GM19238 (cell line): ENCODE data around the gene TUSC2.

ENCODE experiments used
- DNase-seq: peaks from one replicate; pipeline ENCODE4 v3.0.0; 2011; ENCODE audit warnings: low spot score; ENCODE audit not compliant: insufficient read length

Gene TUSC2

DNA sequence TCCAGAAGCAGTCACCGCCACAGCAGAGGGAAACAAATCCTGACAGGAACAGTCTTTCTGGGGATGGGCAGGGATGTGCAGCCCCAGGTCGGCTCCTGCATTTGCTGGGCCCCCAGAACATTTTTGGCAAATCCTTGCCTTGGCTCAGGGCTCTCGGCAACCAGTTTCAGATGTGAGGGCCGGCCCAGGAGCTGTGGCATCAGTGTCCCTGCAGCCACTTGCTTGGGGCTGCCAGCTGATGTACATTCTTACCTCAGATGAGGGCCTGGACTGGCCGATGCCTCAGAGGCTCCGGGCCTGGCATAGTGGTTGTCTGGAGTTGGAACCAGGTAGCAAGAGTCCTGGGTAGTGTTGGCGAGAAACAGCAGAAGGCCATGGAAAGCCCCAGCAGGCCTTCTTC is 26.8 kb upstream of the TUSC2 start:
- DNase-seq: no peak

DNA sequence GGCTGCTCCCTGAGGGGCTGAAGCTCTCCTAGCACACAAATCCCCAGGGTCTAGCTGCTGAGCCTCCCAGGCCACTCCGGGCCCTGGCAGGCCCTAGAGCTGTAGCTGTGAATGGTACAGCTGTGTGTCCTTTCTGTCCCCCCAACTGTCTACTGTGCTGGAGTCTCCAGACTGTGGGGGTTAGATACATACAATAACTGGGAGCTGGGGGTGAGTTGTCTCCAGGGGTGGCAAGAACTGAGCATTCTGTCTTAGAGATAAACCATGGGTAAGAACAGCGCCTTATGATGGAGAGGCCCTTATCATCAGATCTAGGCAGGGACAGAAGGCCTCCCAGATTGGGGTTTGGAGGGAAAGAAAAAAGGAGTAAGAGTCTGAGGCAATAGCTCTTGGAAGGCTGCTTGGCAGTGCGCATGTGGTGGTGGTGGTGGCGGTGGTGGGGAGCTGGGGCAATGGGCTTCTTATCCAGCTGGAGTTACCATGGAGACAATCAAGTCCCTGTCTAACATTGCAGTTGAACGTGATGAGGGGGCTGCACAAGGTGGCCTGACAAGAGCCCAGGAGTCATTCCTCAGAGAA is 26.3 kb upstream of the TUSC2 start:
- no peak for DNase-seq

- no peak for DNase-seq
These were observed 25.4 kb upstream of the TUSC2 start for GRCh38 chr3:50353245-50354004.

GRCh38 chr3:50352781-50353180 is 24.8 kb upstream of the TUSC2 start:
- DNase-seq: no peak

GRCh38 chr3:50351323-50351697 is 23.3 kb upstream of the TUSC2 start:
- DNase-seq: no peak

DNA sequence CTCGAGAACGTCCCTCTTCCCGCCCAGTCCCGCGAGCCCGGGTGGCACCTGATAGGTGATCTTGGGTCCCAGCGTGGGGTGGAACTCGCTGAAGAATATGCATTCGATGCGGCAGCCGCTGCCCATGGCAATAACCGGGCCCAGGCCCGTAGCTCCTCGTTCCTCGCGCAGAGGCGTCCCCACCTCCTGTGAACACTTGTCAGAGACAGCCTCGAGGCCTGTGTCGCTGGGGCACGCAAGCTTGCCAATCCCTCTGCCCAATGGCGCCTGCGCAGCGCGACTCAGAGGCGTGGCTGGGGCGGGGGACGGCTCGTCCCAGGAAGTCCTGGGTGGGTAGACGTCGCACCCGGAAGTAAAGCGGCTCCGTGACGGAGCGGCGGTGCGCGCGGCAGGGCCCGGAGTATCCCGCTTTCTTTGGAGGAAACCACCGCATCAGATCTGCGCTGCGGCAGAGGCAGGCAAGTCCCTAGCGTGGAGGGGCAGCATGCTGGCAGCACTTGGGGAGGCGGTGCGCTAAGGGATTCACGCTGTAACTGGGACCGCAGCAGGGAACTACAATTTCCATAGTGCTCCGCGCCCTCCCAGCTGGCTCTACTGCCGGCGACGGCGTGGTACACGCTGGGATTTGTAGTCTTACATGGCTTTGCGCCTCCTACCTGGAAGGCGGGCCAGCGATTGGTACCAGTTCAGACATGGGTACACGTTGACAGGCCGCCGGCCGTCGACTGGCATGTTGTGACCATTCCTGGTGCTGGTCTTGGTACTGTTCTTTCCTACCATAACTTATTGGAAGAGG is 22.7 kb upstream of the TUSC2 start, which contains the start of the genes CYB561D2 and NPRL2:
Gene CYB561D2 (plus strand): TSS at position 336 of the 796 bp plus-strand sequence. CDS start 572 bp downstream, outside the sequence.
Gene NPRL2 (minus strand): TSS at position 249 of the 796 bp plus-strand sequence. CDS start 123 bp downstream, at position 126.
- DNase-seq: peak; percentile 99

- DNase-seq: no peak
These were observed 22.1 kb upstream of the TUSC2 start for GRCh38 chr3:50350213-50350526.

- no peak for DNase-seq
These were observed 19.3 kb upstream of the TUSC2 start for GRCh38 chr3:50347187-50347813.

DNA sequence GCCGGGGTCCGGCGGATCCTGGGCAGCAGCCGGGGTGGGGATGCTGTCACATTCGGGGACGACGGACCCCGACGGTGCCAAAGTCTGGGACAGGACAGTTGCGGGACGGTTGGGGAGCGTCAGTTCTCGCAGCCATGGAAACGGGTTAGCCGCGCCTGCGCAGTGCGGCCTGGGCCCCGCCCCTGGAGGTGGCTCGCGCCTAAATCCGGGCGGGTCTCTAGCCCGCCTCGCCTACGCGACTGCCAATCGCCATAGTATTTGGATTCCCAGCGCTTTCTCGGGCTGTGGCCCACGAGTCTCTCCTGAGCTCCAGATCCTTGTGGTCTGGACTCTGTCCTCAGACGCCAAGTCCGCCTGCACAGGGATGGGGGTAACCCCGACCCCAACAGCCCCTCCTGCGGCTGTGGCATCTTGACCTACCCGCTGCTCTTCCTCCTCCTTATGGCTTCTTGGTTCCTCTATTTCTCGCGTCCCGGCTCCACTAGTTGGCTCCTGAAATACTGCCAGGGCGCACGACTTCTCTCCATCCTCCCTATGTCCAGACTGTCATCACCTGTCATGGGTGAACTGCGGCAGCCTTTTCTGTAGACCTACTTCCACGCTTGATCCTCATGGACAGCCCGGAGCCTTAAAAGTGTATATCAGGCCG is 17.7 kb upstream of the TUSC2 start, which contains the start of gene ZMYND10:
Gene ZMYND10 (minus strand): TSS at position 147 of the 649 bp plus-strand sequence. CDS start 153 bp downstream, outside the sequence.
- peak; percentile 72 for DNase-seq

DNA sequence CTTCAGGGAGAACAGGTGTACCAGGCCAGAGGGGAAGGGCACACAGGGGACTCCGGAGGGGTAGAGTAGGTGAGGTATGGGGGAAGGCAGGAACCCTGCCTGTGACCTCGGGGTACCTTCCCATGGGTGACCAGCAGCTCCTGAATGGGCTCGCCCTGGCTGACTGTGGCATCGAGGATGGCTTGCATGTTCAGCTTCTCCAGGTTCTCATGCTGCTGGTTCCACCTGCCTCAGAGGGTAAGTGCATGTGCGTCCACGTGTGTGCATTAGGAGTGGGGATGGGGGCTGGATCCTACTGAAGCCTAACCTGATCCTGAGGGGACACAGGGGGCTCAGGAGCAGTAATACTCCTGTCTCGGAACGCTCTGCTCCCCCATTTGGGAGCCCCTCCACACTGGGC is 17.0 kb upstream of the TUSC2 start:
- no peak for DNase-seq

DNA sequence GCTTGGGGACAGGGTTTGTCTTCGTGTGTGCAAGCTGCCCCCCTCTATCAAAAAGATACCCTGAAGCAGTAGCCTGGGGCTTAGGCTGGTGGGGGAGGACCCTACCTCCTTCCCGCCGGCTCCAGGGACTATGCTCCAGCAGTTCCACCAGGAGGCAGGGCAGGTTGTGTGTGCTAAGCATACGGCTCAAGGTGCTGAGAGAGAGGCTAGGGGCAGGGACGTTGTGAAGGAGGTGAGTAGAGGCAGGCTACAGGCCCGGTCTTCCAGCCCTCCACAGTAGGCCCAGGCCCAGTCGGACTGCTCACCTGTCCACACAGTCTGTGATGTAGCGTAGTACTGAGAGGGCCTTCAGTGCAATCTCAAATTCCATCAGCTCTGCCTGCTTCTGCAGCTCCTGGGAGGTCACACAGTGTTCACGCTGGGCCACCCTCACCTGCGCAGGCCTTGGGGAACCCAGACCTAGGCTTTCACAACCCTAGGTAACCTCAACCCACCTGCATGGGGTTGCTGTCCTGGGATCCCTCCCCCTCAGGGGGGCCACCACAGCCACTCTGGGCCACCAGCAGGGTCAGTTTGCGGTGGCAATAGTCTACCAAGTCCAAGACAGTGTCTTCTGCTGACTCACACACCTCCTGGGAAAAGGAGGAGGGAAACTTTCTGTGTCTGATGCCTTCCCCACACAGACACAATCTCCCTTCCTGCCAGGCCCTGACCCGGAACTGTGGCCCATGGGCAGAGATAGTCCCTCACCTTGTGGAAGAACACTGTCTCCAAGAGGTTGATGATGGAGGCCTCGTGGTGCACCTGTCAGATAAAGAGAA is 15.0 kb upstream of the TUSC2 start:
- DNase-seq: no peak

GRCh38 chr3:50341996-50342650 is 14.1 kb upstream of the TUSC2 start:
- DNase-seq: no peak

DNA sequence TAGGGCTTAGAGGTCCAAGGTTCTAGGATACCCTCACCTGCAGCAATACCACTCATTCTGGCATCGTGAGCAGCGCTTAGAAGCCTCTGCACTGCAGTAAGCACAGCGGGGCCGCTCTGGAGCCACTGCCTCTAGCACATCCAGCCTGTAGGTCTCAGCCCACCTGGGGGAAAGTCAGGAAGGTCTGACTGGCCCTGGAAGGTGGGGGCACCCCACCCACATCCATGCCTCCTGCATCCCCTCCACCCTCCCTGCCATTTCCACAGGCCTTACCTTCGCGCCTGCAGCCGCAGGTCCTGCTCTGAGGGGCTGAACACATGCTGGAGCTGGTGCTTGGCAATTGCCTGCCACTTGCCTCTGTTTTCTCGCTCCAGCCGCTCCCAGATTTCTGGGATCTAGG is 13.5 kb upstream of the TUSC2 start:
- DNase-seq: no peak

DNA sequence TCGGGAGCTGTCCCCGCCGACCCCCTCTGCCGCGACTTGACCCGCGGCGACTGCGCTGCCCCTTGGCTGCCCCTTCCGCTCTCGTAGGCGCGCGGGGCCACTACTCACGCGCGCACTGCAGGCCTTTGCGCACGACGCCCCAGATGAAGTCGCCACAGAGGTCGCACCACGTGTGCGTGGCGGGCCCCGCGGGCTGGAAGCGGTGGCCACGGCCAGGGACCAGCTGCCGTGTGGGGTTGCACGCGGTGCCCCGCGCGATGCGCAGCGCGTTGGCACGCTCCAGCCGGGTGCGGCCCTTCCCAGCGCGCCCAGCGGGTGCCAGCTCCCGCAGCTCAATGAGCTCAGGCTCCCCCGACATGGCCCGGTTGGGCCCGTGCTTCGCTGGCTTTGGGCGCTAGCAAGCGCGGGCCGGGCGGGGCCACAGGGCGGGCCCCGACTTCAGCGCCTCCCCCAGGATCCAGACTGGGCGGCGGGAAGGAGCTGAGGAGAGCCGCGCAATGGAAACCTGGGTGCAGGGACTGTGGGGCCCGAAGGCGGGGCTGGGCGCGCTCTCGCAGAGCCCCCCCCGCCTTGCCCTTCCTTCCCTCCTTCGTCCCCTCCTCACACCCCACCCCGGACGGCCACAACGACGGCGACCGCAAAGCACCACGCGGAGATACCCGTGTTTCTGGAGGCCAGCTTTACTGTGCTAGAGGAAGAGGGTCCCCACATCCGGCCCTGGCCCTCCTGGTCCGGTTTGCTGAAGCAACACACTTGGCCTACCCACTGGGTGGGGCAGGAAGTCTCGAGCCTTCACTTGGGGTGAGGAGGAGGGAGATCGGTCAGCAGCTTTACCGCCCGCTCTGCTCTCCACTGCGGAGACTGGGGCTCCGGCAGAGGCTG is 12.7 kb upstream of the TUSC2 start, which contains the start of gene RASSF1:
Gene RASSF1 (minus strand): TSS at position 389 of the 882 bp plus-strand sequence. CDS start 31 bp downstream, at position 358.
- peak; percentile 80 for DNase-seq

- no peak for DNase-seq
These were observed 12.1 kb upstream of the TUSC2 start for GRCh38 chr3:50340147-50340447.

DNA sequence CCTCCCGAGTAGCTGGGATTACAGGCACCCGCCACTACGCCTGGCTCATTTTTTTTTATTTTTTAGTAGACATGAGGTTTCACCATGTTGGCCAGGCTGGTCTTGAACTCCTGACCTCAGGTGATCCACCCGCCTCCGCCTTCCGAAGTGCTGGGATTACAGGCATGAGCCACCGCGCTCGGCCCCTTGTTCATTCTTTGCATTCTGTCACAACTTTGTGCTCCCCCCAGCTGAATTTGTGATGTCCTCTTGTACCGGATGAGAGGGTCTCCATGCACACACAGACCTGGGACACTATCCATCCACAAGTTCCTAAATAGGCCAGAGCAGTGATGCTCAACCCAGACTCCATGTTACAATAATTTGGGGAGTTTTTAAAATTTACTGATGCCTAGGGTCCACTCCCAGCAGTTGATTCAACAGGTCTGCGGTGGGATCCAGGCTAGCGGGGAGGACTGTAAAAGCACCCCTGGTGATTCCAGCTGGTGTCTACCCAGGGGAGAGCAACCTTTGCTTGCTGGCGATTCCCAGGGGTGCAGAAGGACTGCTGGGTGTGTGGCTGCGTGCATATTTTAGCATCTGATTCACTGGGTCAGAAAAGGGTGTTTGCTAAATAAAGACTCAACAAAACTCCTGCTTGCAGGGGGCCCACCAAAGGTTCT is 11.6 kb upstream of the TUSC2 start:
- no peak for DNase-seq

DNA sequence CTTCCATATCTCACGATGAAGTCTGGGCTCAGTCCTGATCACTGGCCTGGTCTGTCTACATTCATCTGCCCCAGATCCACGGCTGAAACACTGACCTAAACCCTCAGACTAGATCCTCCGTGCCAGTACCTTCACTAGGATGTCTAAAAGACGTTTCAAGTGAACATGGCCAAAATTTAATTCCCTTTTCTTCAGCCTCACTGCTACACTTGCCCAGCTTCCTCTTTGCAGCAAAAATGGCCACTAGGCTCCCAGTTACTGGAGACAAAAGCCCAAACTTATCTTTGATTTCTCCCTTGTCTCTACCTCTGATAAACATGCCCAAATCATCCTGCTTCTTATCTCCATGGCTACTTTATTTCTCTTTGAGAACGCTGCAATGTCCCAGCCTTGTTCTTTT is 10.9 kb upstream of the TUSC2 start:
- no peak for DNase-seq

DNA sequence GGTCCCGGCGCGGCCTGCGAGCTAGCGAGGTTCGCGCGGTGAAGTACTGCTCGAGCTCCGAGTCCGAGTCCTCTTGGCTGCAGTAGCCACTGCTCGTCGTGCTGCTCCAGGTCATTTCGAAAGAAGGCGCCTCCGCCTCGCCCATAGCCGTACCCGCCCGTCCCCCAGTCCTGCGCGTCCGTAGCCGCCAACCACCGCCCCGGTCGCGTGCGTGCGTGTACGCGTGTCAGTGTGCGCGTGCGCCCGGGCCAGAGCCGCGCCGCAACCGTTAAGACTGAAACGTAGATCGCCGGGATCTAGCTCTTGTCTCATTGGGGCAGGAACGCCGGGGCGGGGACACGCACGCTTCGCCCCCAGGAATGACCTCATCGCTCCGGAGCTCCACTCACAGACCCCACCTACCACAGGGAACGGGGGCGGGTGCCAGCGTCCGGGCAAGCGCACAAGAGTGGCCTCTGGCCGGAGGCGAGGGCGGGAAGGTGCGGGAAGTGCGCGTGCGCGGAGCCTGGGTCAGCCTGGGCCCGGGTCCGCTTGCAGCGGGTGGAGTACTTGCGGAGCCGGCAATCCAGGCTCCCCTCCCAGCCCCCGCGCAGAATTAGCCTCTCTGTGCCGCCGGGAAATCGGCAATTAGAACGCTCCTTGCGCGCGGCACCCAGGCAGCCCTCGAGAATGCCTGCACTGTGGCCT is 9.3 kb upstream of the TUSC2 start:
- DNase-seq: peak; percentile 96
